ENCODE data around the gene NEDD4L.

- TF ChIP-seq, protein P1, sequence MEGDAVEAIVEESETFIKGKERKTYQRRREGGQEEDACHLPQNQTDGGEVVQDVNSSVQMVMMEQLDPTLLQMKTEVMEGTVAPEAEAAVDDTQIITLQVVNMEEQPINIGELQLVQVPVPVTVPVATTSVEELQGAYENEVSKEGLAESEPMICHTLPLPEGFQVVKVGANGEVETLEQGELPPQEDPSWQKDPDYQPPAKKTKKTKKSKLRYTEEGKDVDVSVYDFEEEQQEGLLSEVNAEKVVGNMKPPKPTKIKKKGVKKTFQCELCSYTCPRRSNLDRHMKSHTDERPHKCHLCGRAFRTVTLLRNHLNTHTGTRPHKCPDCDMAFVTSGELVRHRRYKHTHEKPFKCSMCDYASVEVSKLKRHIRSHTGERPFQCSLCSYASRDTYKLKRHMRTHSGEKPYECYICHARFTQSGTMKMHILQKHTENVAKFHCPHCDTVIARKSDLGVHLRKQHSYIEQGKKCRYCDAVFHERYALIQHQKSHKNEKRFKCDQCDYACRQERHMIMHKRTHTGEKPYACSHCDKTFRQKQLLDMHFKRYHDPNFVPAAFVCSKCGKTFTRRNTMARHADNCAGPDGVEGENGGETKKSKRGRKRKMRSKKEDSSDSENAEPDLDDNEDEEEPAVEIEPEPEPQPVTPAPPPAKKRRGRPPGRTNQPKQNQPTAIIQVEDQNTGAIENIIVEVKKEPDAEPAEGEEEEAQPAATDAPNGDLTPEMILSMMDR (IDR thresholded peaks at IDR 0.05; ENCODE audit: insufficient read depth, low read depth, low read length), result no peak
- no peak for TF ChIP-seq EZH2 (IDR thresholded peaks at IDR 0.05; ENCODE audit: insufficient read depth, low read length)
Observed at GRCh38 chr18:58061349-58061748, 17.3 kb downstream of the NEDD4L start.
